Measurements from ENCODE around the gene FAM200B.
A peak's percentile ranks its signal among the peaks of the same experiment; 100 is the strongest.

Gene FAM200B

GRCh38 chr4:15681372-15682241 is at the start of gene FAM200B:
Gene FAM200B, plus strand, starts transcription at chr4:15681827. Its CDS starts 5,151 bp downstream, at chr4:15686978.
- peak; percentile 98 for DNase-seq

- DNase-seq: no peak
These were observed 44.8 kb upstream of the FAM200B start for GRCh38 chr4:15636818-15637217.

GRCh38 chr4:15638418-15638817 is 43.2 kb upstream of the FAM200B start:
- no peak for DNase-seq

- DNase-seq: no peak
These were observed 33.0 kb upstream of the FAM200B start for GRCh38 chr4:15648600-15648999.

GRCh38 chr4:15649914-15650545 is 31.6 kb upstream of the FAM200B start:
- DNase-seq: peak; percentile 60

- DNase-seq: no peak
These were observed 30.0 kb upstream of the FAM200B start for GRCh38 chr4:15651676-15652075.

- no peak for DNase-seq
These were observed 29.4 kb upstream of the FAM200B start for GRCh38 chr4:15652191-15652590.

GRCh38 chr4:15652841-15653240 is 28.8 kb upstream of the FAM200B start:
- DNase-seq: no peak

GRCh38 chr4:15653420-15653819 is 28.2 kb upstream of the FAM200B start:
- DNase-seq: peak; percentile 25

GRCh38 chr4:15653864-15654592 is 27.6 kb upstream of the FAM200B start:
- DNase-seq: peak; percentile 45

GRCh38 chr4:15654593-15655222 is 26.9 kb upstream of the FAM200B start:
- peak; percentile 39 for DNase-seq

- peak; percentile 91 for DNase-seq
These were observed 26.2 kb upstream of the FAM200B start, which contains the start of gene FBXL5 for GRCh38 chr4:15655223-15656037. Gene FBXL5, minus strand, starts transcription at chr4:15655357. Its CDS starts 70 bp downstream, at chr4:15655287.

GRCh38 chr4:15656038-15656470 is 25.6 kb upstream of the FAM200B start:
- no peak for DNase-seq

GRCh38 chr4:15657366-15657765 is 24.3 kb upstream of the FAM200B start:
- DNase-seq: peak; percentile 39

GRCh38 chr4:15658136-15658770 is 23.4 kb upstream of the FAM200B start:
- peak; percentile 54 for DNase-seq

- DNase-seq: peak; percentile 46
These were observed 22.8 kb upstream of the FAM200B start for GRCh38 chr4:15658781-15659180.

GRCh38 chr4:15659768-15660570 is 21.7 kb upstream of the FAM200B start:
- peak; percentile 98 for DNase-seq

GRCh38 chr4:15665753-15666365 is 15.8 kb upstream of the FAM200B start:
- DNase-seq: peak; percentile 95

GRCh38 chr4:15667006-15667405 is 14.6 kb upstream of the FAM200B start:
- DNase-seq: no peak
